Activated CD4-positive, CD25-positive, alpha-beta regulatory T cell (primary cell): ENCODE results near the gene DFFB.

Experiments
- DNase-seq, 4 experiments: peaks; one replicate each; lab custom pipeline; 2025; lab: John Stamatoyannopoulos, UW

DFFB gene

GRCh38 chr1:3896396-3897000 is 39.2 kb downstream of the DFFB start:
- no peak for DNase-seq

DNA sequence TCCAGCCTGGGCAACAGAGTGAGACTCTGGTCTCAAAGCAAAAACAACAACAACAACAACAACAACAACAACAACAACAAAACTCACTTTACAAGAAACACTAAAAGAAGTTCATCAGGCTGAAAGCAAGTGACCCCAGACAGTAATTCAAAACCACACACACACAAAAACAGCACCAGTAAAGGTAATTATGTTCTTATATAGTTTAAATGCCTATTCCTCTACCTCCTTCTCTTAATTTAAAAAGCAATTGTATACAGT is 41.1 kb downstream of the DFFB start:
- DNase-seq = no peak

DNA sequence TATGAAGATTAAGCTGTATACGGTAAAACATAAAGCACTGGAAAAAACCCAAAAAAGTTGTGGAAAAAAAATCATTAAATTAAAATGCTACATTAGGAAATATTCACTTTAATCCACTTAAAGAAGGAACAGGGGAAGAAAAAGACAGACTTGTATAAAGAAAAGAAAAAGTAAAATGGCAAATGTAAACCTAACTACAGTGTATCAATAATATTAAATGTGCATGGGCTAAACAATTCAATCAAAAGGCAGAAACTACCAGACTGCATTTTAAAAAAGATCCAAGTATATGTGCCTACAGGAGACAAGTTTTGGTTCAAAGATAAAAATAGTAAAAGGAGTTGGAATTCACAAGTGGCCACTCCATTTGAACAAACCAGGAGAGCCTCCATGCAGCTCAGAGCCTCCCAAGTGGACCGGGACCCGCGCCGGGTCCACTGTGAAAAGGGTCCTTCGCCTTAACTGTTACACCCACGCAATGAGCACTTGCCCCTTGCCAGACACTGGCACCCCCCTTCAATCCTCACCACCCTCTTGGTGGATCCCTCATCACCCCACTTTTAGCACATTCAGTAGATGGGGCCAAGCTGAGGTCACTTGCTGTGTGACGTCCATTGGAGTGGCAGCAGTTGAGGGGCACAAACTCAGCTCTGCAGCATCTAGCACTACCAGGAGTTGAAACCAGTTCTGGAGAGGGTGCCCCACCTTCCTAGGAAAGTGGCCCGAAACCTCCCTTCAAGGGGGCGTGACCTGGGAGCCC is 41.9 kb downstream of the DFFB start:
- DNase-seq = no peak

- no peak for DNase-seq
Measured at GRCh38 chr1:3899754-3900149, 42.5 kb downstream of the DFFB start.

- DNase-seq = peak; percentile 89 to 97 (median 94)
Measured at GRCh38 chr1:3900150-3900968, 43.1 kb downstream of the DFFB start, which contains the start of gene C1orf174. C1orf174 (minus strand) TSS chr1:3900272; CDS start chr1:3900186, 86 bp downstream.

DNA sequence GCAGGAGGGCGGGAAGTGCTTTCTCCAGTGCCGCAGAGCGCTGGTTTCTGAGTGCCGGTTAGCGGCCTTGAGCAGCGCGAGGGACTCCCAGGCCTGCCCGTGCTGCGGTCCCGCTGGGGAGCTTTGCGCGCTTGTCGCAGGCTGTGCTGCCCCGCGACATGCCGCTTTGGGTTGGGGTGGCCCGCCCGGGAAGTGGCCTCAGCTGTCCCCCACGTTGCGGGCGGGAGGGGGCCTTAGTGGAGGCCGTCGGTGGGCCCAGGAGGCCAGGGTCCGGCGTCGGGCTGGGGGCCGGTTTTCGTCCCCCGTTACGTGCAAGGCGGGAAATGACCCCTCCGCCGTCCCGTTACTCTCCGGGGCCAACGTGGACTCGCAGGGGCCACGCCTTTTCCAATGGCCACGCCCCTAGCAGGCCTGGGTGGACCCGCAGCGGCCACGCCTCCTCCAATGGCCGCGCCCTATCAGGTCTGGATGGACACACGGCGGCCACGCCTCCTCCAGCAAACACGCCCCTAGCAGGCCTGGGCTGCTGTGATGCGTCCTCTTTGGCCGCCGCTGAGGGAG is 43.8 kb downstream of the DFFB start:
- DNase-seq = peak; percentile 62 to 78 (median 67)

- DNase-seq = peak in 1 of 4 experiments; percentile 19
Measured at GRCh38 chr1:3902111-3902511, 44.8 kb downstream of the DFFB start.

DNA sequence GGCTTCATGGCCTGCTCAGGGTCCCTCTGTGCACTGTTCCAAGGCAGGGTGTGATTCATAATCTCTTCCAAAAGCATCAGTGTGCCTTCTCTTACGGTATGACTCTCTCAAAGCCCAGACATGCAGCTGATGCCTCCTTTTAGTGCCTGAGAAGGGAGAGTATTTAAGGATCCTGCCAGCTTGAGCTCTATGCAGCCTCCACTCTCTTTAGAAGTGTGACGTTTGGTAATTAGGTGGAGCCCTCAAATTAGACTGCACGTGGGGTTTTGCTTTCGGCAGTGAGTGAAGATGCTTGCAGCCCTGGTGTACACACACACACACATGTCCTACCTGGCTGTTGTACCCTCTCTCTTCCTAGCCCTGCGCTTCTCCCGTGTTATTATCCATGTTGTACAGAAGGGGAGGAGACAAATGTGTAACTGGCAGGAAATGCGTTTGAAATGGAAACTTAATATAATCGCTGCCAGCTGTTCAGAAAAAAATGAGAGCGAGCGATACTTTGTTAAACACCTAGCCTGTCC is 45.4 kb downstream of the DFFB start:
- no peak for DNase-seq

DNA sequence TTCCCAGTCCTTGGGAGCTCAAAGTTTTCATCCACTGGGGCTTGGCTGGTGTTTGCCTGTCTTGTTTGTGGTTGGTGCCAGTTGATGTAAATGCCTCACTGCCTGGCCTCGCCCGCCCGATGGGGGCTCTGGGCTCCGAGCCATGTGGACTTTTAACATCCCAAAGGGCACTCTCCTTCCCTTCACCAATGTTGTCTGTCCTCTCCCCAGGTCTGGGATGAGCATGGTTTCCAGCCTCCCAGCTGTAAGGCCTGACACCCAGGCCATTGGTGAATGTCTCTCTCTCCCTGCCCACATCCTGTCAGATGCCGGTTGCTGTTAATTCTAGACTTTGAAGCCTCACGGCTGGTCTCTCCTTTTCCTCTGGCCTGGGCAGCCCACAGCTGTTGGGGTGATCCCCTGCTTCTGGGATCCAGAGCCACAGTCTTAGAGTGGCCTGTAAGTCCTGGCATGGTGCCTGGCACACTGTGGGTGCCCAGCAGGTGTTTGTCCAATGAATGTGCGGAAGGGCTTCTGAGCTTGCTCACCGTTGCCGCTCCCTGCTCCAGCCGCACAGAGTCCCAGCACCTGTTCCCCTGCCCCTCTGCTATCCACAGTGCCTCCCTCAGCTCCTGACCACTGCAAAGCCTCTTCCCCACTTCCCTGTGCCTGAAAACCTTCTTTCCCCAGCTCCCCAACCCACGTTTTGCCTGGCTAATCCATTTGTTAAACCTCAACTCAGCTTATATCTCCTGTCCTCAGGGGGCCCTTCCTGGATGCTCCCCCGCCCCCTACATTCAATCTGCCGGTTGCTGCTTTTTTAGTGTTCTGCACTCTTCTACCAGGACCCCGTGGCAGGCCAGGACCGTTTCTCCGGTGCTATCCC is 46.1 kb downstream of the DFFB start:
- DNase-seq = no peak

GRCh38 chr1:3904006-3904842 is 46.9 kb downstream of the DFFB start:
- no peak for DNase-seq

DNA sequence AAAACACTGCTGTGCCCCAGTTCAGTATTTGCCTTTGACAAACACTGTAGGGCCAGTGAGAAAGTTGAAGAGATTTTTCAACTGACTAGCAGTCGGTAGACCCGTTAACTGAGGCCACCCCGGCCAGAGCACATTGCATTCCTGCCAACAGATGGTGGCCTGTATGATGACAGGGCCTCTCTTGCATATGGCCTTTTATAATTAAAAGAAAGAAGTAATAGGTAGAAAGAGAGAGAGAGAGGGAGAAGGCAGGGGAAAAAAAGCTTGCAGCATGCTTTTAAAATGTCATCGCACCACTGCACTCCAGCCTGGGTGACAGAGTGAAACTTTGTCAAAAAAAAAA is 47.5 kb downstream of the DFFB start:
- DNase-seq = no peak

- no peak for DNase-seq
Measured at GRCh38 chr1:3905266-3905952, 48.1 kb downstream of the DFFB start.

- DNase-seq = no peak
Measured at GRCh38 chr1:3905953-3906671, 48.8 kb downstream of the DFFB start.

DNA sequence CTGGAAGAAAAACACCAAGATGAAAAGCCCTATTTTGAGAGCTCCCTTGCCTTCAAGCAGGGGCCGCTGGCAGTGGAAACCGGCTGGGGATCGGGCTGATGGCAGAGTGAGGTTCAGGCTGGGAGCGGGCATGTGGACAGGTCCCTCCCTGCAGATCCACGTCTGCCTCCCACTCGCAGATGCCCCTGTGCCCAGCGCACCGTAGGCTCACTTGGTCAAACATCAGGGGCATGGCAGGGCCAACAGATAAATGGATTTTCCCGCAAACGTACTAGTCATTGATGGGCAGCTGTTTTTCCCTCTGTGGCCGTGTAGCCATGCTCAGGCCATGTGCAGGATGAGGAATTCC is 49.4 kb downstream of the DFFB start:
- DNase-seq = no peak

DNA sequence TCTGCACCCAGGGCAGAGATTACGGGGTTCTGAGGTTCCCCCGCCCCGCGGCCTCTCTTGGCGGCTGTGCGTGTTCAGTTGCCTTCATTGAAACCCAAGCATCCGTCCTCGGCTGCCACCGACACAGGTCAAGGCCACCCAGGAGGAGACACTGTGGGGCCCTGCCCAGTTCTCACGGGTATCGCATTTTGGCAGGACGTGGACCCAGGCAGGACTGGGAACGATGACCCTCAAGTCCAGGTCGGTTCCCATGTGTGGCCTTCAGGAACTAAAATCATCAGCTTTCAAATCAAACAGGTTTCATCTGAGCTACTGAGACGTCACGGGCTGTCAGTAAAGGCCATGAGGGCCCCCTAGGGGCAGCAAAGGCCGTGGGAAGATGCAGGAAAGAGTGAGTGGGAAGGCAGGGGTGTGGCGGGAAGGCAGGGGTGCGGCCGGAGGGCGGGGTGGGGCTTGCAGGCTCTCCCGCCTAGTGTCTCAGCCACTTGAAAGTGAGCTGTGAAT is 49.8 kb downstream of the DFFB start:
- no peak for DNase-seq

DNA sequence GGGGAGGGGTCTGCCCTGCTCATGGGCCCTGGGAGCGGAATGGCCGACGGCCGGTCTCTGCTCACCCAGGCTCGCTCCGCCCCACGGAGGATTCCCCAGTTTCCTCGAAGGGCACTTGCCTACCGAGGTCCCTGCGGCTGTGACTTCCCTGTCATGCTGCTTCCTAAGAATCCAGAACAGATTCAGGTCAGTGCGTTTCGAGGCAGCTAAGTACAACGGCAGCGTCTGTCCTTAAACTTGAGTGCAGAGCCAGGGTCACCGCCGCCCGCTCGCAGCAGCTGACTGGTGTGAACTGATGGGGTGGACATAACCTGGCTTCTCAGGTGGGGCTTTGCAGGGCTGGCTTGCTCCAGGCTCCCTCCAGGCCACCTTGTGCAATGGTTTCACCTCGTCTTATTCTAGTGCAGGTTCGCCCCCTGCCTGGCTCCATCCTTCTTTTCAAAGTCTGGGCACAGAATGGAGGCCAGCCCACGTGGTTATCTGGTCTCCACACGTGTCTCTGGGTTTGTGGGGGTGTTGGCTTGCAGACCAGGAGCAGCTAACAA is 50.4 kb downstream of the DFFB start:
- no peak for DNase-seq

- no peak for DNase-seq
Measured at GRCh38 chr1:3908886-3909517, 51.7 kb downstream of the DFFB start.

DNA sequence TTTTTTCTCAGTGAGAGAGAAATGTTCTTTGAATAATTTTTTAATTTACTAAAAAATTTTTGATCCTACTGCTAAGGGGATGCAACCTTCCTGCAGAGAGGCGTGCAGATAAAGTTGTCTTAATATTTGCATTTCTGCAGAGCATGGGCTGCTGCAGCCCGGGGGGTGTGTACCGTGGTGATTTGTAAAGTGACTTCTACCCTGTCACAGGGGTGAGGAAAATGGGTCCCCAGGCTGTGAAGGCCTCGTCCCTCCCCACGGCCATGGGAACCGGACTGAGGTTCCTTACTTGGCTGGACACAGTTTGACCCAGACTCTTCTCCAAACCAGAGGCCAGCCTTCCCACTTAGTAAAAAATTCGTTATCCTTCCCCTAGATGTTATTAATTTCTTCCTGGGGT is 52.3 kb downstream of the DFFB start:
- DNase-seq = no peak
